CD4-positive, alpha-beta memory T cell (primary cell): Measurements from ENCODE around the gene APBA3. TPM values are rescaled to one million over a fixed set of nuclear protein-coding genes. Genes with fewer than 3 reads are reported as not detected.
"Not testable (repeated sequence)": the region's sequence is repeated elsewhere in the genome, so short reads cannot be mapped to it uniquely, and the experiment has no call there.

Source experiments
- CTCF ChIA-PET: fragments of 350-600 bp; sonication (Branson Sonifier 250); formaldehyde crosslinking; loops from one replicate; lab custom pipeline; 2021; ENCODE audit warnings: inconsistent platforms; ENCODE audit not compliant: partially characterized antibody; lab: Charles Lee
- POLR2A ChIA-PET: fragments of 350-600 bp; sonication (Branson Sonifier 250); formaldehyde crosslinking; loops from one replicate; lab custom pipeline; 2021; ENCODE audit not compliant: partially characterized antibody; lab: Charles Lee
- DNase-seq, 5 donors: peaks; one replicate each; pipeline versions ENCODE4 v3.0.0 to v3.0.0-alpha.2; 2020 to 2022; ENCODE audit warnings: mixed read lengths in 1 of 5
- H3K27ac ChIP-seq: one replicate; pipeline ENCODE4 v1.7.0; 2013; ENCODE audit warnings: low read depth, low read length
- H3K27me3 ChIP-seq: 2 replicates; pipeline ENCODE4 v1.7.0; 2013; ENCODE audit warnings: mild to moderate bottlenecking, low read length, moderate library complexity; ENCODE audit not compliant: insufficient read depth
- H3K36me3 ChIP-seq: 2 replicates; pipeline ENCODE4 v1.7.0; 2013; ENCODE audit warnings: mild to moderate bottlenecking, low read length, moderate library complexity; ENCODE audit not compliant: insufficient read depth
- H3K4me1 ChIP-seq: 2 replicates; pipeline ENCODE4 v1.7.0; 2013; ENCODE audit warnings: mild to moderate bottlenecking, low read length, moderate library complexity; ENCODE audit not compliant: insufficient read depth
- H3K4me3 ChIP-seq, 2 donors: one replicate each; pipeline ENCODE4 v1.7.0; 2013; ENCODE audit warnings: low read length in 2 of 2, mild to moderate bottlenecking in 1 of 2
- H3K9me3 ChIP-seq, 2 donors: one replicate each; pipeline ENCODE4 v1.7.0; 2013; ENCODE audit warnings: low read length in 2 of 2, control low read depth in 1 of 2; ENCODE audit not compliant: control insufficient read depth in 1 of 2
- H3K27ac Mint-ChIP-seq, 7 donors: one replicate each; pipeline ENCODE4 v1.8.0; 2020 to 2021; ENCODE audit warnings: mixed read lengths in 7 of 7, mild to moderate bottlenecking in 6 of 7, inconsistent platforms in 3 of 7, moderate library complexity in 3 of 7
- H3K27me3 Mint-ChIP-seq, 2 donors: one replicate each; pipeline ENCODE4 v1.8.0; 2020 to 2021; ENCODE audit warnings: mixed read lengths in 2 of 2
- H3K36me3 Mint-ChIP-seq, 2 donors: one replicate each; pipeline ENCODE4 v1.8.0; 2020 to 2021; ENCODE audit warnings: mixed read lengths in 2 of 2, inconsistent platforms in 1 of 2, mild to moderate bottlenecking in 1 of 2
- H3K4me1 Mint-ChIP-seq, 4 donors: one replicate each; pipeline ENCODE4 v1.8.0; 2020 to 2021; ENCODE audit warnings: mixed read lengths in 4 of 4, mild to moderate bottlenecking in 1 of 4
- H3K4me3 Mint-ChIP-seq, 8 donors: one replicate each; pipeline ENCODE4 v1.8.0; 2020 to 2021; ENCODE audit warnings: mixed read lengths in 8 of 8, mild to moderate bottlenecking in 7 of 8, moderate library complexity in 6 of 8, inconsistent platforms in 3 of 8
- H3K9me3 Mint-ChIP-seq, 8 donors: one replicate each; pipeline ENCODE4 v1.8.0; 2020 to 2021; ENCODE audit warnings: mixed read lengths in 8 of 8, mild to moderate bottlenecking in 5 of 8, inconsistent platforms in 3 of 8, moderate library complexity in 1 of 8
- intact Hi-C: fragments of 100-400 bp; cut with micrococcal nuclease; formaldehyde crosslinking; loops from one replicate; pipeline ENCODE4 v1.15.1; 2023
- polyA plus RNA-seq, 2 donors: library from polyadenylated mRNA; unstranded; fragments of 300-500 nt; fragmentation: Illumina TruSeq; gene quantifications; one replicate each; pipeline ENCODE4 v1.2.3, GENCODE V29; 2021
- total RNA-seq, 2 experiments: library from RNA; stranded (reverse); gene quantifications; one replicate each; pipeline ENCODE4 v1.2.3, GENCODE V29; 2021

The APBA3 gene
- total and polyA plus RNA-seq, 4 experiments from 2014 or later, result 33.1 to 86.3 (median 60.2) TPM

GRCh38 chr19:3759482-3760254, 1.8 kb downstream of the APBA3 start:
- DNase-seq, result peak in 1 of 5 donors; percentile 30
- Histone ChIP-seq H3K36me3 (peaks cover 4% of the 10 kb centered on the region), H3K27ac (peak overlapping the region; percentile 12), H3K27me3 (no peaks in the 10 kb centered on the region), H3K9me3 (no peaks in the 10 kb centered on the region), H3K4me1 (peaks cover 46% of the 10 kb centered on the region), H3K4me3 (no peak overlapping the region)
- ChIA-PET CTCF (interaction anchor here (9.7 kb wide), 1 partner anchor 63 kb away, joined by 82 read pairs; no protein-coding TSS in a partner anchor), POLR2A (interaction anchor here (1.0 to 3.8 kb wide), 4 partner anchors 9 to 38 kb away, joined by 3 to 36 read pairs (median 4); no protein-coding TSS in a partner anchor)
- Mint-ChIP-seq H3K4me1 (peaks cover 21 to 68% (median 41%) of the 10 kb centered on the region in 4 donors), H3K4me3 (peak overlapping the region in 6 of 8 donors; percentile 31 to 95 (median 46)), H3K27me3 (peaks cover 0 to 2% of the 10 kb centered on the region in 2 donors), H3K36me3 (peaks cover 11 to 43% of the 10 kb centered on the region in 2 donors), H3K27ac (peak overlapping the region in 5 of 7 donors; percentile 25 to 100 (median 57)), H3K9me3 (peaks cover 0 to 3% (median 0%) of the 10 kb centered on the region in 8 donors)
- intact Hi-C loops, result loop anchor here (5.0 kb wide), 1 partner anchor 713 kb away; the partner anchor contains the start of gene HDGFL2

- H3K9me3 Mint-ChIP-seq, H3K4me3 Mint-ChIP-seq, intact Hi-C loops, H3K27me3 Mint-ChIP-seq, H3K27ac ChIP-seq, H3K9me3 ChIP-seq, H3K4me3 ChIP-seq, H3K27me3 ChIP-seq, H3K36me3 ChIP-seq: not testable (repeated sequence)
- ChIA-PET CTCF (interaction anchor here (9.7 kb wide), 1 partner anchor 64 kb away, joined by 82 read pairs; no protein-coding TSS in a partner anchor), POLR2A (interaction anchor here (1.9 kb wide), 1 partner anchor 11 kb away, joined by 4 read pairs; no protein-coding TSS in a partner anchor)
- peaks cover 44% of the 10 kb centered on the region for H3K4me1 ChIP-seq
- peaks cover 23 to 66% (median 40%) of the 10 kb centered on the region in 4 donors for H3K4me1 Mint-ChIP-seq
- peaks cover 11 to 49% of the 10 kb centered on the region in 2 donors for H3K36me3 Mint-ChIP-seq
- peak overlapping the region in 1 of 7 donors; percentile 78 for H3K27ac Mint-ChIP-seq
- peak in 1 of 5 donors; percentile 19 for DNase-seq
Observed at GRCh38 chr19:3758297-3758696, 3.2 kb downstream of the APBA3 start.

- H3K27me3 Mint-ChIP-seq, H3K4me3 ChIP-seq, intact Hi-C loops, H3K9me3 ChIP-seq, H3K4me3 Mint-ChIP-seq, H3K27me3 ChIP-seq, DNase-seq, H3K9me3 Mint-ChIP-seq, H3K36me3 ChIP-seq, H3K27ac ChIP-seq: not testable (repeated sequence)
- peaks cover 40% of the 10 kb centered on the region for H3K4me1 ChIP-seq
- peak overlapping the region in 1 of 7 donors; percentile 16 for H3K27ac Mint-ChIP-seq
- H3K4me1 Mint-ChIP-seq, result peaks cover 18 to 60% (median 34%) of the 10 kb centered on the region in 4 donors
- ChIA-PET CTCF (interaction anchor here (9.7 kb wide), 1 partner anchor 65 kb away, joined by 82 read pairs; no protein-coding TSS in a partner anchor), POLR2A (interaction anchor here (1.3 to 1.9 kb wide), 2 partner anchors 10 to 55 kb away, joined by 4 to 5 read pairs; no protein-coding TSS in a partner anchor)
- H3K36me3 Mint-ChIP-seq, result peaks cover 14 to 48% of the 10 kb centered on the region in 2 donors
Observed at GRCh38 chr19:3757705-3758104, 3.8 kb downstream of the APBA3 start.

GRCh38 chr19:3753631-3754410, 7.7 kb downstream of the APBA3 start:
- Histone ChIP-seq H3K4me3 (no peak overlapping the region), H3K36me3 (peaks cover 23% of the 10 kb centered on the region), H3K4me1 (peaks cover 11% of the 10 kb centered on the region), H3K27me3 (no peaks in the 10 kb centered on the region), H3K27ac (no peak overlapping the region), H3K9me3 (no peaks in the 10 kb centered on the region)
- intact Hi-C loops, result no loop called here
- H3K9me3 Mint-ChIP-seq, result peaks cover 0 to 2% (median 0%) of the 10 kb centered on the region in 8 donors
- H3K27me3 Mint-ChIP-seq, result no peaks in the 10 kb centered on the region
- no peak overlapping the region for H3K4me3 Mint-ChIP-seq
- peaks cover 9 to 27% (median 15%) of the 10 kb centered on the region in 4 donors for H3K4me1 Mint-ChIP-seq
- H3K36me3 Mint-ChIP-seq, result peaks cover 27 to 52% of the 10 kb centered on the region in 2 donors
- ChIA-PET POLR2A (interaction anchor here (0.9 kb wide), 1 partner anchor 14 kb away, joined by 3 read pairs; no protein-coding TSS in a partner anchor), CTCF (interaction anchor here (1.2 kb wide), 1 partner anchor 8 kb away, joined by 3 read pairs; the partner anchor contains the start of gene MRPL54)
- peak in 1 of 5 donors; percentile 20 for DNase-seq
- no peak overlapping the region for H3K27ac Mint-ChIP-seq

GRCh38 chr19:3752492-3752891, 9.0 kb downstream of the APBA3 start:
- Histone ChIP-seq H3K4me3 (no peak overlapping the region), H3K27ac (no peak overlapping the region), H3K27me3 (no peaks in the 10 kb centered on the region), H3K4me1 (peaks cover 1% of the 10 kb centered on the region), H3K9me3 (no peaks in the 10 kb centered on the region), H3K36me3 (peaks cover 23% of the 10 kb centered on the region)
- ChIA-PET POLR2A (interaction anchor here (2.0 kb wide), 1 partner anchor 9 kb away, joined by 8 read pairs; the partner anchor contains the start of gene APBA3), CTCF (interaction anchor here (1.2 kb wide), 1 partner anchor 10 kb away, joined by 3 read pairs; the partner anchor contains the start of gene MRPL54)
- Mint-ChIP-seq H3K27me3 (no peaks in the 10 kb centered on the region), H3K4me3 (no peak overlapping the region), H3K9me3 (peaks cover 0 to 2% (median 0%) of the 10 kb centered on the region in 8 donors), H3K4me1 (peaks cover 9 to 25% (median 14%) of the 10 kb centered on the region in 4 donors), H3K36me3 (peaks cover 27 to 49% of the 10 kb centered on the region in 2 donors), H3K27ac (no peak overlapping the region)
- no peak for DNase-seq
- intact Hi-C loops, result no loop called here

GRCh38 chr19:3751236-3751635, 10.3 kb downstream of the APBA3 start:
- POLR2A ChIA-PET, result interaction anchor here (0.6 to 2.0 kb wide), 2 partner anchors 10 to 11 kb away, joined by 4 to 8 read pairs; partner anchors contain the start of genes APBA3 and MRPL54
- no peak overlapping the region for H3K27ac Mint-ChIP-seq
- Histone ChIP-seq H3K4me1 (no peaks in the 10 kb centered on the region), H3K27ac (no peak overlapping the region), H3K4me3 (no peak overlapping the region), H3K36me3 (peaks cover 18% of the 10 kb centered on the region), H3K9me3 (no peaks in the 10 kb centered on the region), H3K27me3 (no peaks in the 10 kb centered on the region)
- no peaks in the 10 kb centered on the region for H3K27me3 Mint-ChIP-seq
- H3K4me1 Mint-ChIP-seq, result peaks cover 6 to 15% (median 9%) of the 10 kb centered on the region in 4 donors
- CTCF ChIA-PET, result interaction anchor here (0.6 to 3.9 kb wide), 3 partner anchors 11 to 266 kb away, joined by 3 to 15 read pairs (median 3); partner anchors contain the start of genes APBA3 and MRPL54
- intact Hi-C loops, result no loop called here
- peaks cover 24 to 46% of the 10 kb centered on the region in 2 donors for H3K36me3 Mint-ChIP-seq
- H3K4me3 Mint-ChIP-seq, result no peak overlapping the region
- peak in 1 of 5 donors; percentile 2 for DNase-seq
- H3K9me3 Mint-ChIP-seq, result peaks cover 0 to 2% (median 0%) of the 10 kb centered on the region in 8 donors
